Gastroesophageal sphincter (tissue), 4 donors: ENCODE results near the gene IQCM. TPM values are rescaled to one million over a fixed set of nuclear protein-coding genes. Genes with fewer than 3 reads are reported as not detected.

Experiments used
- ATAC-seq: fragments of 150-250 bp; one replicate; pipeline ENCODE4 v1.9.1; 2016; ENCODE audit warnings: mild to moderate bottlenecking, moderate library complexity
- H3K27ac ChIP-seq, 4 donors: fragments of 200-600 bp; sonication (generic) in 3 of 4; 1 replicate in 3 of 4; 2 replicates in 1 of 4; pipeline ENCODE4 v1.5.1; 2016 to 2019
- H3K27me3 ChIP-seq: fragments of 200-600 bp; sonication (generic); one replicate; pipeline ENCODE4 v1.5.1; 2019
- H3K36me3 ChIP-seq, 2 donors: fragments of 200-600 bp; sonication (generic); one replicate each; pipeline ENCODE4 v1.5.1; 2019; ENCODE audit warnings: control low read depth in 1 of 2
- H3K4me1 ChIP-seq, 3 donors: fragments of 200-600 bp; sonication (generic); 1 replicate in 2 of 3; 2 replicates in 1 of 3; pipeline ENCODE4 v1.5.1; 2016 to 2019; ENCODE audit warnings: control low read depth in 2 of 3
- H3K4me3 ChIP-seq, 2 donors: fragments of 200-600 bp; sonication (generic); one replicate each; pipeline ENCODE4 v1.5.1; 2019; ENCODE audit warnings: mild to moderate bottlenecking in 1 of 2, moderate library complexity in 1 of 2
- H3K9me3 ChIP-seq, 3 donors: fragments of 200-600 bp; sonication (generic); one replicate each; pipeline ENCODE4 v1.5.1; 2017 to 2019; ENCODE audit warnings: control low read depth in 2 of 3
- EP300 ChIP-seq: sonication (generic); formaldehyde crosslinking; IDR thresholded peaks from one replicate; pipeline ENCODE4 v1.6.1; 2017; ENCODE audit warnings: antibody characterized with exemption, mild to moderate bottlenecking
- POLR2A ChIP-seq, 2 donors: fragments of 450-650 bp; IDR thresholded peaks; one replicate each; pipeline ENCODE4 v1.6.1; 2017; ENCODE audit warnings: antibody characterized with exemption in 2 of 2, mild to moderate bottlenecking in 2 of 2, moderate library complexity in 1 of 2
- POLR2AphosphoS5 ChIP-seq: sonication (generic); formaldehyde crosslinking; IDR thresholded peaks from one replicate; pipeline ENCODE4 v1.6.1; 2017; ENCODE audit warnings: antibody characterized with exemption
- WGBS, 2 donors: methylation state at CpG; one replicate each; pipeline ENCODE4 v1.1.5; 2018; ENCODE audit warnings: low coverage in 1 of 2; 5-methylcytosine and 5-hydroxymethylcytosine counted together
- total RNA-seq, 4 donors: library from RNA; depleted of rRNA; stranded (reverse); fragments of >200 nt; gene quantifications; one replicate each; pipeline ENCODE4 v1.1.0, GENCODE V29; 2016
- TF ChIP-seq, protein P1 (sequence below), 4 experiments: fragments of 200-600 bp in 2 of 4; fragments of 450-650 bp in 2 of 4; sonication (generic) in 1 of 4; IDR thresholded peaks; one replicate each; pipeline ENCODE4 v1.5.1; 2017 to 2019; ENCODE audit warnings: antibody characterized with exemption in 4 of 4, mild to moderate bottlenecking in 2 of 4, moderate library complexity in 2 of 4

The IQCM gene
- total RNA-seq, 4 donors from 2014 or later: not detected

DNA sequence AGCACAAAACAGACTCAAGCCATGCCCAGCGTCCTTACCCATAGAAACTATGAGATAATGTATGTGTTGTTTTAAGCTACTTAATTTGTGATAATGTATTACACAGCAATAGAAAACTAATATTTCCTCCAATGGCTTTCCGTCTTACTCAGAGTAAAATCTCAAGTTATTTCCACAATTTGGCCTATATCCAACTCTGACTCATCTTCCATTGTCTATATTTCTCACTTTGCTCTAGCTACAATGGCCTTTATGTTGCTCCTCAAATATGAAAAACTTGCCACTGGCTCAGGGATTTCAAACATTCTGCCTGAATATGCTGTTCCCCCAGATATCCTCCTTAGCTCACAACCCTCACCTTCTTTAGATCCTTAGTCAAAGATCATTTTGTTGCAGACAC is 31.6 kb downstream of the IQCM start:
- no peak for ATAC-seq
- H3K27me3 ChIP-seq: no peaks in the 10 kb centered on the region
- TF ChIP-seq POLR2A (IDR thresholded peaks at IDR 0.05): no peak
- TF ChIP-seq EP300: no peak
- TF ChIP-seq, protein P1, sequence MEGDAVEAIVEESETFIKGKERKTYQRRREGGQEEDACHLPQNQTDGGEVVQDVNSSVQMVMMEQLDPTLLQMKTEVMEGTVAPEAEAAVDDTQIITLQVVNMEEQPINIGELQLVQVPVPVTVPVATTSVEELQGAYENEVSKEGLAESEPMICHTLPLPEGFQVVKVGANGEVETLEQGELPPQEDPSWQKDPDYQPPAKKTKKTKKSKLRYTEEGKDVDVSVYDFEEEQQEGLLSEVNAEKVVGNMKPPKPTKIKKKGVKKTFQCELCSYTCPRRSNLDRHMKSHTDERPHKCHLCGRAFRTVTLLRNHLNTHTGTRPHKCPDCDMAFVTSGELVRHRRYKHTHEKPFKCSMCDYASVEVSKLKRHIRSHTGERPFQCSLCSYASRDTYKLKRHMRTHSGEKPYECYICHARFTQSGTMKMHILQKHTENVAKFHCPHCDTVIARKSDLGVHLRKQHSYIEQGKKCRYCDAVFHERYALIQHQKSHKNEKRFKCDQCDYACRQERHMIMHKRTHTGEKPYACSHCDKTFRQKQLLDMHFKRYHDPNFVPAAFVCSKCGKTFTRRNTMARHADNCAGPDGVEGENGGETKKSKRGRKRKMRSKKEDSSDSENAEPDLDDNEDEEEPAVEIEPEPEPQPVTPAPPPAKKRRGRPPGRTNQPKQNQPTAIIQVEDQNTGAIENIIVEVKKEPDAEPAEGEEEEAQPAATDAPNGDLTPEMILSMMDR (IDR thresholded peaks at IDR 0.05): no peak
- TF ChIP-seq POLR2AphosphoS5: no peak
- H3K4me1 ChIP-seq: no peaks in the 10 kb centered on the region
- H3K27ac ChIP-seq: no peak overlapping the region
- no peaks in the 10 kb centered on the region for H3K9me3 ChIP-seq
- H3K36me3 ChIP-seq: no peaks in the 10 kb centered on the region
- 83 to 87% methylated on average over 2 of the region's 2 CpGs for WGBS, 2 donors
- no peak overlapping the region for H3K4me3 ChIP-seq

DNA sequence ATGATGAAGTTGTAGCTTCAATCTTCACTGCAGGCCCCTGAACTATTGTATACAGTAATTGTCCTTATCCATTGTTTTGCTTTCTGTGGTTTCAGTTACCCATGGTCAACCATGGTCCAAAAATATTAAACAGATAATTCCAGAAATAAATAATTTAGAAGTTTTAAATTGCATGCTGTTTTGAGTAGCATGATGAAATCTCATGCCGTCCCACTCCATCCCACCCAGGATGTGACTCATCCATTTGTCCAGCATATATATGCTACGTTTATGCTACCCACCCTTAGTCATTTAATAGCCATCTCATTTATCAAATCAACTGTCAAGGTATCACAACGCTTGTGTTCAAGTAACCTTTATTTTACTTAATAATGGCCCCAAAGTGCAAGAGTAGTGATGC is 34.5 kb downstream of the IQCM start:
- Histone ChIP-seq H3K4me3 (no peak overlapping the region), H3K27ac (no peak overlapping the region), H3K36me3 (no peaks in the 10 kb centered on the region), H3K27me3 (no peaks in the 10 kb centered on the region), H3K4me1 (no peaks in the 10 kb centered on the region), H3K9me3 (no peaks in the 10 kb centered on the region)
- no peak for TF ChIP-seq POLR2A (IDR thresholded peaks at IDR 0.05)
- TF ChIP-seq, protein P1 (IDR thresholded peaks at IDR 0.05): no peak
- TF ChIP-seq EP300: no peak
- TF ChIP-seq POLR2AphosphoS5: no peak
- ATAC-seq: no peak
- 54 to 61% methylated on average over 3 of the region's 3 CpGs for WGBS, 2 donors

DNA sequence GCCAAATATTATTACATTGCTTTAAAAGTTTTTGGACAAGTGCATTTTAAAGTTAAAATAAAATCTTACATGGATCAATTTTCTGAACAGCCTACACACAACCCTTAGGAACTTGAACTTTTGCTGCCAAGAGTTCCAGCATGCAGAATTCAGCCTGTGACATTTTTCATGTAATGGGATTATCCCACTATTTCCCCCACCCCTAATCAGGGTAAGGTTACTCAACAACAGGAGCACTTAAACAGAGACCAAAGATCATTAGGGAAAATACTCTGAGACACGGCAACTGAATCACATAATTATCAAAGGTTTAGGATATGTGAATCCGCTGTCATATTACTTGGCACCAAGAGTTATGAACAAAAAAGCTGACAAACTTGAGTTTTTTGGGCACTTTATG is 47.2 kb downstream of the IQCM start:
- no peak overlapping the region for H3K27ac ChIP-seq
- no peaks in the 10 kb centered on the region for H3K27me3 ChIP-seq
- H3K4me3 ChIP-seq: no peak overlapping the region
- 74 to 100% methylated on average over 1 to 2 of the region's 2 CpGs for WGBS, 2 donors
- no peaks in the 10 kb centered on the region for H3K36me3 ChIP-seq
- no peak for ATAC-seq
- no peaks in the 10 kb centered on the region for H3K4me1 ChIP-seq
- no peaks in the 10 kb centered on the region for H3K9me3 ChIP-seq
- TF ChIP-seq EP300 (no peak), POLR2A (IDR thresholded peaks at IDR 0.05) (no peak), POLR2AphosphoS5 (no peak)
- TF ChIP-seq, protein P1 (IDR thresholded peaks at IDR 0.05): no peak

DNA sequence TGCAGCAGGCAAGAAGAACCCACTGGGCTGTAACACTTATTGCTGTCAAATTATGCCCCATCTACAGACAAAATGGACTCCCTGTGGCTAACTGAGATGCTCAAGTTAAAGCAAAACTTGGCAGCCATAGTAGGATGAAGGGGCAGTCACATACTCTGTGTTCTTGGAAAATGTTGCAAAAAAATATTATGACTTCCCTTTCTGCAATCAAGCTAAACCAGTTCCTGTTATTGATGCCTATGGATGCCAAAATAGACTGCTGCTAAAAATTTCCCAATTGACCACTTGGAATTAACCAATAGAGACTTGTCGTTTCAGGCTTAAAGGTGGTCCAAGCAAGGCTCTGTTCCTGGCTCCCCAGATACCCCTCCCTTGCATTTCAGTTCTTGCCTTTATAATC is 49.5 kb downstream of the IQCM start:
- WGBS, 2 donors: 83 to 87% methylated on average over 1 of the region's 1 CpG
- Histone ChIP-seq H3K4me3 (no peak overlapping the region), H3K27me3 (no peaks in the 10 kb centered on the region), H3K36me3 (no peaks in the 10 kb centered on the region), H3K4me1 (no peaks in the 10 kb centered on the region), H3K9me3 (no peaks in the 10 kb centered on the region), H3K27ac (no peak overlapping the region)
- no peak for TF ChIP-seq POLR2AphosphoS5
- no peak for TF ChIP-seq POLR2A (IDR thresholded peaks at IDR 0.05)
- TF ChIP-seq, protein P1 (IDR thresholded peaks at IDR 0.05): no peak
- TF ChIP-seq EP300: no peak
- no peak for ATAC-seq

DNA sequence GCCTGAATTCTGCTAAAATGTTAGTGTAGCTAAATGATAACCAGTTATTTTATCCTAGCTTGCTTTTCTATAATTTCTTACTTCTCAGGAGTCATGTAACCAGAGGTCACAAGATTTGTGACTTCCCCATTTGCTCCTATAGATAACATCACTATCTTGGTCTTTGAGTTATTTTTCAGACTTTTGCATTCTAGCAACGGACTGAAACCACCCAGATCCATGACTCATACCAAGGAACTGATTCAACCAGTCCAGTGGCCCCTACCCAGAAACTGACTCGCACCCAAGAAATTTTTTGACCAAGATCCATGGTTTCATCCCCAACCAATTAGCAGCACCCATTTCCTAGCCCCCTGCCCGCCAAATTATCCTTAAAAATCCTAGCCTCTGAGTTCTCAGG is 50.0 kb downstream of the IQCM start:
- Histone ChIP-seq H3K4me3 (no peak overlapping the region), H3K27ac (no peak overlapping the region), H3K9me3 (no peaks in the 10 kb centered on the region), H3K4me1 (no peaks in the 10 kb centered on the region), H3K27me3 (no peaks in the 10 kb centered on the region), H3K36me3 (no peaks in the 10 kb centered on the region)
- WGBS, 2 donors: 51 to 70% methylated on average over 2 to 3 of the region's 3 CpGs
- TF ChIP-seq POLR2AphosphoS5 (no peak), EP300 (no peak), POLR2A (IDR thresholded peaks at IDR 0.05) (no peak)
- TF ChIP-seq, protein P1 (IDR thresholded peaks at IDR 0.05): no peak
- ATAC-seq: no peak
